HepG2 (cell line): Measurements from ENCODE around the gene GLTPD2. TPM values are rescaled to one million over a fixed set of nuclear protein-coding genes. Genes with fewer than 3 reads are reported as not detected.

Source experiments
- ARHGAP35 ChIP-seq: sonication (generic); formaldehyde crosslinking; IDR thresholded peaks from 2 replicates; pipeline ENCODE4 v1.9.0; 2022; ENCODE audit warnings: mild to moderate bottlenecking, inconsistent platforms, moderate library complexity, missing genetic modification reagents, borderline replicate concordance
- ATAD3A ChIP-seq: sonication (generic); formaldehyde crosslinking; IDR thresholded peaks from 2 replicates; pipeline ENCODE4 v1.4.0; 2020; ENCODE audit warnings: missing genetic modification reagents
- FOXP1 ChIP-seq, 2 experiments: fragments of 450-650 bp in 1 of 2; IDR thresholded peaks; 2 replicates each; pipeline ENCODE4 v1.6.1; 2017 to 2018; ENCODE audit warnings: antibody characterized with exemption in 1 of 2
- HDAC6 ChIP-seq: fragments of 200-600 bp; sonication (generic); IDR thresholded peaks from 2 replicates; pipeline ENCODE4 v1.7.0; 2017; ENCODE audit warnings: mild to moderate bottlenecking, antibody characterized with exemption, low read length, low read depth
- KLF13 ChIP-seq: sonication (generic); formaldehyde crosslinking; IDR thresholded peaks from 2 replicates; pipeline ENCODE4 v1.4.0; 2020; ENCODE audit warnings: mild to moderate bottlenecking, missing genetic modification reagents
- KLF6 ChIP-seq: IDR thresholded peaks from 2 replicates; pipeline ENCODE4 v1.8.0; 2016; ENCODE audit warnings: missing biosample characterization, missing genetic modification reagents
- MNT ChIP-seq: fragments of 450-650 bp; IDR thresholded peaks from 2 replicates; pipeline ENCODE4 v1.6.1; 2016
- NKX3-1 ChIP-seq: sonication (generic); formaldehyde crosslinking; IDR thresholded peaks from 2 replicates; pipeline ENCODE4 v1.5.0; 2020; ENCODE audit warnings: missing genetic modification reagents
- SAP130 ChIP-seq: IDR thresholded peaks from 2 replicates; pipeline ENCODE4 v1.6.1; 2016; ENCODE audit warnings: low read depth
- SRSF9 ChIP-seq: fragments of 200-400 bp; formaldehyde crosslinking; IDR thresholded peaks from 2 replicates; pipeline ENCODE4 v1.6.1; 2018; ENCODE audit warnings: borderline replicate concordance, mild to moderate bottlenecking, low read depth, low read length; ENCODE audit not compliant: insufficient read depth, poor library complexity, severe bottlenecking
- ZBTB34 ChIP-seq: sonication (generic); formaldehyde crosslinking; IDR thresholded peaks from 2 replicates; pipeline ENCODE4 v1.8.0; 2022; ENCODE audit warnings: mild to moderate bottlenecking, missing genetic modification reagents
- ZBTB37 ChIP-seq: sonication (generic); formaldehyde crosslinking; IDR thresholded peaks from 2 replicates; pipeline ENCODE4 v1.4.0; 2020; ENCODE audit warnings: mild to moderate bottlenecking, missing genetic modification reagents
- ZFP36L1 ChIP-seq: sonication (generic); formaldehyde crosslinking; IDR thresholded peaks from 2 replicates; pipeline ENCODE4 v1.8.0; 2022; ENCODE audit warnings: mild to moderate bottlenecking, missing genetic modification reagents, moderate library complexity
- ZKSCAN8 ChIP-seq: IDR thresholded peaks from 2 replicates; pipeline ENCODE4 v1.6.1; 2016; ENCODE audit warnings: borderline replicate concordance, missing genetic modification reagents, missing compliant biosample characterization
- ZNF329 ChIP-seq: sonication (generic); formaldehyde crosslinking; IDR thresholded peaks from 2 replicates; pipeline ENCODE4 v1.9.0; 2021; ENCODE audit warnings: low read depth, mild to moderate bottlenecking, missing genetic modification reagents
- ZNF564 ChIP-seq: sonication (generic); formaldehyde crosslinking; IDR thresholded peaks from 2 replicates; pipeline ENCODE4 v1.8.1; 2023; ENCODE audit warnings: mild to moderate bottlenecking, missing genetic modification reagents
- ZNF761 ChIP-seq: sonication (generic); formaldehyde crosslinking; conservative IDR thresholded peaks from 2 replicates; pipeline ENCODE4 v1.4.0; 2020; ENCODE audit warnings: mild to moderate bottlenecking, missing genetic modification reagents
- ZNF776 ChIP-seq: sonication (generic); formaldehyde crosslinking; IDR thresholded peaks from 2 replicates; pipeline ENCODE4 v1.4.0; 2020; ENCODE audit warnings: mild to moderate bottlenecking, missing genetic modification reagents
- ZNF792 ChIP-seq: IDR thresholded peaks from 2 replicates; pipeline ENCODE4 v1.6.1; 2016
- ZSCAN30 ChIP-seq: sonication (generic); formaldehyde crosslinking; IDR thresholded peaks from 2 replicates; pipeline ENCODE4 v1.5.0; 2020; ENCODE audit warnings: mild to moderate bottlenecking, missing genetic modification reagents
- polyA plus RNA-seq, 8 experiments: library from polyadenylated mRNA; depleted of rRNA in 3 of 8; stranded (reverse) in 7 of 8; unstranded in 1 of 8; fragments of >200 nt; fragmentation: Illumina TruSeq in 4 of 8; extraction: Trizol in 4 of 8; gene quantifications; 2 replicates each; pipeline versions ENCODE4 v1.2.1 to v1.2.3, GENCODE V29; 2011 to 2016; ENCODE audit warnings: low read depth in 4 of 8, missing spikeins in 1 of 8, mixed read lengths in 1 of 8; ENCODE audit not compliant: insufficient read depth in 1 of 8
- total RNA-seq, 5 experiments: library from RNA; depleted of rRNA; stranded (reverse); fragments of >200 nt; fragmentation: Illumina TruSeq; extraction: Trizol; gene quantifications; 2 replicates each; pipeline ENCODE4 v1.2.3, GENCODE V29; 2016; ENCODE audit warnings: low read depth in 1 of 5
- TF ChIP-seq, protein P1 (sequence below): conservative IDR thresholded peaks from 2 replicates; pipeline ENCODE4 v1.6.1; 2018; ENCODE audit warnings: missing genetic modification reagents
- TF ChIP-seq, protein P2 (sequence below): sonication (generic); formaldehyde crosslinking; IDR thresholded peaks from 2 replicates; pipeline ENCODE4 v1.8.0; 2022; ENCODE audit warnings: missing genetic modification reagents, mild to moderate bottlenecking, borderline replicate concordance
- TF ChIP-seq, protein P3 (sequence below): IDR thresholded peaks from 2 replicates; pipeline ENCODE4 v1.6.1; 2016; ENCODE audit warnings: mild to moderate bottlenecking, missing biosample characterization, missing genetic modification reagents

The GLTPD2 gene
- total and polyA plus RNA-seq, 2 of the 13 experiments (the other 11 are each of a cell fraction or from before 2014, with no cell fraction given), result 7.5 to 12.9 TPM

- TF ChIP-seq, protein P1, sequence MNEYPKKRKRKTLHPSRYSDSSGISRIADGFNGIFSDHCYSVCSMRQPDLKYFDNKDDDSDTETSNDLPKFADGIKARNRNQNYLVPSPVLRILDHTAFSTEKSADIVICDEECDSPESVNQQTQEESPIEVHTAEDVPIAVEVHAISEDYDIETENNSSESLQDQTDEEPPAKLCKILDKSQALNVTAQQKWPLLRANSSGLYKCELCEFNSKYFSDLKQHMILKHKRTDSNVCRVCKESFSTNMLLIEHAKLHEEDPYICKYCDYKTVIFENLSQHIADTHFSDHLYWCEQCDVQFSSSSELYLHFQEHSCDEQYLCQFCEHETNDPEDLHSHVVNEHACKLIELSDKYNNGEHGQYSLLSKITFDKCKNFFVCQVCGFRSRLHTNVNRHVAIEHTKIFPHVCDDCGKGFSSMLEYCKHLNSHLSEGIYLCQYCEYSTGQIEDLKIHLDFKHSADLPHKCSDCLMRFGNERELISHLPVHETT, result 0 out of 2 replicates have a peak, but pooled peaks have one; percentile 19
- TF ChIP-seq ZNF761 (CRISPR knock-in tag), result no peak; the same call in 1 of the 2 replicates
- no peak; the same call in none of the 2 replicates for TF ChIP-seq NKX3-1
- peak; percentile 74 for TF ChIP-seq ARHGAP35 (CRISPR knock-in tag)
- peak; percentile 60 for TF ChIP-seq ZNF792 (CRISPR knock-in tag)
- TF ChIP-seq ZNF776, result 0 out of 2 replicates have a peak, but pooled peaks have one; percentile 40
- no peak for TF ChIP-seq KLF13 (CRISPR knock-in tag)
- no peak for TF ChIP-seq ATAD3A (CRISPR knock-in tag)
- TF ChIP-seq, protein P2, sequence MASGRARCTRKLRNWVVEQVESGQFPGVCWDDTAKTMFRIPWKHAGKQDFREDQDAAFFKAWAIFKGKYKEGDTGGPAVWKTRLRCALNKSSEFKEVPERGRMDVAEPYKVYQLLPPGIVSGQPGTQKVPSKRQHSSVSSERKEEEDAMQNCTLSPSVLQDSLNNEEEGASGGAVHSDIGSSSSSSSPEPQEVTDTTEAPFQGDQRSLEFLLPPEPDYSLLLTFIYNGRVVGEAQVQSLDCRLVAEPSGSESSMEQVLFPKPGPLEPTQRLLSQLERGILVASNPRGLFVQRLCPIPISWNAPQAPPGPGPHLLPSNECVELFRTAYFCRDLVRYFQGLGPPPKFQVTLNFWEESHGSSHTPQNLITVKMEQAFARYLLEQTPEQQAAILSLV (CRISPR knock-in tag), result no peak
- no peak for TF ChIP-seq ZKSCAN8 (CRISPR knock-in tag)
- TF ChIP-seq SAP130 (CRISPR knock-in tag), result peak; percentile 97
- TF ChIP-seq ZSCAN30 (CRISPR knock-in tag), result 0 out of 2 replicates have a peak, but pooled peaks have one; percentile 39
- TF ChIP-seq ZFP36L1 (CRISPR knock-in tag), result peak; percentile 88
- 0 out of 2 replicates have a peak, but pooled peaks have one; percentile 42 for TF ChIP-seq ZNF564 (CRISPR knock-in tag)
- no peak for TF ChIP-seq SRSF9
- TF ChIP-seq MNT, result peak; percentile 92
- TF ChIP-seq ZBTB37, result no peak
- TF ChIP-seq ZNF329 (CRISPR knock-in tag), result peak; percentile 61; the same call in 1 of the 2 replicates
- TF ChIP-seq, protein P3, sequence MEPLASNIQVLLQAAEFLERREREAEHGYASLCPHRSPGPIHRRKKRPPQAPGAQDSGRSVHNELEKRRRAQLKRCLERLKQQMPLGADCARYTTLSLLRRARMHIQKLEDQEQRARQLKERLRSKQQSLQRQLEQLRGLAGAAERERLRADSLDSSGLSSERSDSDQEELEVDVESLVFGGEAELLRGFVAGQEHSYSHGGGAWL (CRISPR knock-in tag), result peak; percentile 67; the same call in 1 of the 2 replicates
- TF ChIP-seq FOXP1 (IDR thresholded peaks at IDR 0.05), result no peak
- peak; percentile 82 for TF ChIP-seq FOXP1 (CRISPR knock-in tag; IDR thresholded peaks at IDR 0.05)
- peak; percentile 81; the same call in 1 of the 2 replicates for TF ChIP-seq ZBTB34
- peak; percentile 40; the same call in 1 of the 2 replicates for TF ChIP-seq KLF6 (CRISPR knock-in tag)
- TF ChIP-seq HDAC6, result no peak
Observed at GRCh38 chr17:4771519-4772234, 17.1 kb upstream of the GLTPD2 start, which contains the start of gene TM4SF5 (continued).
